K562 (cell line): ENCODE results near the gene TPO. TPM values are rescaled to one million over a fixed set of nuclear protein-coding genes. Genes with fewer than 3 reads are reported as not detected.
A peak's percentile ranks its signal among the peaks of the same experiment; 100 is the strongest.

ENCODE experiments used
- ATAC-seq: fragments of 200-7000 bp; cut with Tn5 transposase; 3 replicates; pipeline ENCODE4 v1.9.1; 2020; ENCODE audit warnings: moderate library complexity
- BruUV-seq: library from RNA; stranded (reverse); fragments of 400-500 nt; replicated peaks from 2 replicates; lab custom pipeline; 2021; lab: Mats Ljungman, UMichigan
- CTCF ChIA-PET: fragments of 300-600 bp; formaldehyde crosslinking; extraction: SDS; loops from one replicate; lab custom pipeline; 2021; ENCODE audit warnings: low intra/inter-chr PET ratio; lab: Yijun Ruan, JAX
- POLR2A ChIA-PET: fragments of 300-600, 350-650 bp; sonication (Branson Sonifier 250); formaldehyde crosslinking; extraction: SDS; loops from one replicate; lab custom pipeline; 2021; ENCODE audit warnings: antibody characterized with exemption, inconsistent platforms; lab: Yijun Ruan, JAX
- DNase-seq, 4 experiments: peaks; one replicate each; pipeline versions ENCODE4 v3.0.0 to v3.0.0-alpha.2; 2011 to 2018; ENCODE audit warnings: low spot score in 3 of 4, mixed read lengths in 3 of 4; ENCODE audit errors: extremely low read depth in 1 of 4
- FAIRE-seq: peaks from 2 replicates; lab custom pipeline; 2011; peaks lifted over from hg19 to GRCh38; lab: Jason Lieb, UNC
- H2AFZ ChIP-seq: 2 replicates; pipeline ENCODE4 v1.6.0; 2011; ENCODE audit warnings: low read depth, low read length, control low read depth, inconsistent platforms
- H3K27ac ChIP-seq: fragments of 200-600 bp; 3 replicates; pipeline ENCODE4 v1.8.0; 2011; ENCODE audit warnings: low read depth, mild to moderate bottlenecking, control low read depth, inconsistent platforms, low read length, moderate library complexity, mixed read lengths; ENCODE audit errors: extremely low read depth
- H3K27me3 ChIP-seq, 2 experiments: fragments of 300-600 bp in 1 of 2; 2 replicates in 1 of 2; 3 replicates in 1 of 2; pipeline versions ENCODE4 v1.6.0 to v1.8.0; 2011; ENCODE audit warnings: inconsistent platforms in 2 of 2, low read length in 2 of 2, mild to moderate bottlenecking in 1 of 2, mixed read lengths in 1 of 2, moderate library complexity in 1 of 2; ENCODE audit not compliant: control insufficient read depth in 2 of 2, insufficient read depth in 2 of 2
- H3K36me3 ChIP-seq: fragments of 300-600 bp; 3 replicates; pipeline ENCODE4 v1.8.0; 2011; ENCODE audit warnings: mild to moderate bottlenecking, low read length, inconsistent platforms; ENCODE audit not compliant: control insufficient read depth, insufficient read depth
- H3K4me1 ChIP-seq, 2 experiments: fragments of 200-600 bp in 1 of 2; replicated peaks in 1 of 2; 2 replicates in 1 of 2; 3 replicates in 1 of 2; pipeline versions ENCODE4 v1.5.1 to v1.8.0; 2011; ENCODE audit warnings: inconsistent platforms in 2 of 2, low read length in 2 of 2, mild to moderate bottlenecking in 1 of 2, mixed read lengths in 1 of 2, moderate library complexity in 1 of 2; ENCODE audit not compliant: control insufficient read depth in 2 of 2, insufficient read depth in 2 of 2
- H3K4me2 ChIP-seq: 2 replicates; pipeline ENCODE4 v1.6.1; 2011; ENCODE audit warnings: low read length, control low read depth, inconsistent platforms, mixed read lengths; ENCODE audit not compliant: insufficient read depth
- H3K4me3 ChIP-seq: fragments of 200-600 bp; sonication (generic), shearing (Covaris generic); 2 replicates; pipeline ENCODE4 v1.5.1; 2016; ENCODE audit warnings: control low read depth, inconsistent platforms
- H3K79me2 ChIP-seq: fragments of 200-600 bp; 3 replicates; pipeline ENCODE4 v1.8.0; 2011; ENCODE audit warnings: low read length, inconsistent platforms; ENCODE audit not compliant: control insufficient read depth, insufficient read depth
- H3K9ac ChIP-seq, 2 experiments: 2 replicates each; pipeline versions ENCODE4 v1.6.0 to v1.6.1; 2011; ENCODE audit warnings: low read depth in 2 of 2, low read length in 2 of 2, control low read depth in 1 of 2, inconsistent platforms in 1 of 2, mild to moderate bottlenecking in 1 of 2, mixed read lengths in 1 of 2; ENCODE audit not compliant: insufficient read depth in 1 of 2
- H3K9me1 ChIP-seq: one replicate; pipeline ENCODE4 v1.6.0; 2011; ENCODE audit warnings: inconsistent platforms, mild to moderate bottlenecking, low read length, moderate library complexity; ENCODE audit not compliant: control insufficient read depth, insufficient read depth
- H3K9me3 ChIP-seq: replicated peaks from 2 replicates; pipeline ENCODE4 v1.5.1; 2011; ENCODE audit warnings: low read depth, low read length, inconsistent platforms; ENCODE audit not compliant: control insufficient read depth, insufficient read depth
- H4K20me1 ChIP-seq: replicated peaks from 2 replicates; pipeline ENCODE4 v1.6.1; 2011; ENCODE audit warnings: low read length, inconsistent platforms, mixed read lengths; ENCODE audit not compliant: control insufficient read depth, insufficient read depth
- KLF13 ChIP-seq: fragments of 450-650 bp; IDR thresholded peaks from 2 replicates; pipeline ENCODE4 v1.6.1; 2016; ENCODE audit warnings: missing genetic modification characterization, low read depth, mild to moderate bottlenecking, missing compliant biosample characterization, moderate library complexity, borderline replicate concordance
- SREBF1 ChIP-seq: fragments of 150-350 bp; IDR thresholded peaks from 2 replicates; pipeline ENCODE4 v1.6.1; 2014; ENCODE audit warnings: antibody characterized with exemption, low read depth, low read length, borderline replicate concordance
- WGBS: fragments of 100-300 bp; shearing (Covaris generic); methylation state at CpG from one replicate; pipeline ENCODE4 v1.1.6; 2016; ENCODE audit warnings: low coverage, mixed read lengths; ENCODE audit not compliant: insufficient coverage; ENCODE audit errors: missing lambda C conversion rate; 5-methylcytosine and 5-hydroxymethylcytosine counted together
- in situ Hi-C: fragments of 300-500 bp; cut with MboI; formaldehyde crosslinking; loops from 4 replicates; pipeline ENCODE4 v1.15.0; 2018; ENCODE audit warnings: inconsistent platforms, mixed read lengths
- intact Hi-C: fragments of 100-400 bp; cut with micrococcal nuclease; formaldehyde crosslinking; loops from 2 replicates; pipeline ENCODE4 v1.14.2; 2022
- polyA plus RNA-seq, 8 experiments: library from polyadenylated mRNA; depleted of rRNA in 4 of 8; stranded (reverse) in 5 of 8; unstranded in 3 of 8; fragments of >200 nt; fragmentation: Nextera tagmentation in 2 of 8; fragmentation: Illumina TruSeq in 1 of 8; extraction: Ambion mirVana in 2 of 8; extraction: Trizol in 1 of 8; gene quantifications; 2 replicates each; pipeline versions ENCODE4 v1.2.1 to v1.2.3, GENCODE V29; 2011 to 2014; ENCODE audit warnings: inconsistent platforms in 1 of 8, missing spikeins in 1 of 8
- total RNA-seq, 7 experiments: library from RNA; depleted of rRNA in 6 of 7; stranded (reverse); fragments of >200 nt in 6 of 7; fragmentation: Illumina TruSeq in 2 of 7; extraction: Trizol in 2 of 7; gene quantifications; 2 replicates each; pipeline versions ENCODE4 v1.2.1 to v1.2.3, GENCODE V29; 2011 to 2021; ENCODE audit warnings: low replicate concordance in 1 of 7
- TF ChIP-seq, protein P1 (sequence below): fragments of 450-650 bp; formaldehyde crosslinking; IDR thresholded peaks from 2 replicates; pipeline ENCODE4 v1.4.0; 2020; ENCODE audit warnings: mild to moderate bottlenecking, mixed read lengths

Gene TPO
- total and polyA plus RNA-seq, 9 of the 15 experiments (the other 6 are each of a cell fraction or from before 2014, with no cell fraction given) = not detected

DNA sequence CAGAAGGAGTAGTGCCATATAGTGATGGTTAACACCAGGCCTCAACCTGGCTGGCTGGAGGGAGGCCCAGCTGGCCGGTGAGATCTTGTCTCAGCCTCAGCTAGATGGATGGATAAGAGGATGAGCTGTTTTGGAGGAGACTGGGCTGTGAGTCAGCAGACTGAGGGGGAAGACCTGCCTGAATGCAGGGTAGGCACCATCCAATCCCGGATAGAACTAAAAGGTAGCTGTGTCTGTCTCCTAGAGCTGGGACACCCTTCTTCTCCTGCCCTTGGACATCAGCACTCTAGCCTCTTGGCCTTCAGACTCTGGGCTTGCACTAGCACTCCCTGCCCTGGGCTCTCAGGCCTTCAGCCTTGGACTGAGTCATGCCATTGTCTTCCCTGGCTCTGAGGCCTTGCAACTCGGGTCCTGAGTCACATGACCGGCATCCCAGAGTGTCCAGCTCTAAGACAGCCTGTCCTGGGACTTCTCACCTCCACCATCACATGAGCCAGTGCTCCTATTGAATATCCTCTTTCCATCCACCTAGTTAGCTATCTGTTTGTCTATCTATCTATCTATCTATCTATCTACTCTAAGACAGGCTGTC, 131.3 kb downstream of the TPO start:
- Histone ChIP-seq H2AFZ (no peak overlapping the region), H3K27ac (no peak overlapping the region), H3K9ac (no peak overlapping the region), H3K36me3 (no peaks in the 10 kb centered on the region), H3K4me2 (no peak overlapping the region), H3K27me3 (peaks cover 2 to 32% of the 10 kb centered on the region in 2 experiments; a peak in 3 of 5 replicates), H4K20me1 (no peaks in the 10 kb centered on the region; the same call in 1 of the 2 replicates), H3K9me3 (no peaks in the 10 kb centered on the region), H3K4me1 (no peaks in the 10 kb centered on the region; a peak in 1 of 5 replicates), H3K9me1 (no peaks in the 10 kb centered on the region), H3K79me2 (no peaks in the 10 kb centered on the region), H3K4me3 (no peak overlapping the region)
- BruUV-seq = no TSS peak
- ChIA-PET POLR2A (no interaction called here), CTCF (interaction anchor here (0.7 kb wide), 1 partner anchor 187 kb away, joined by 3 read pairs; no protein-coding TSS in a partner anchor)
- WGBS = 2% methylated on average over 3 of the region's 4 CpGs
- FAIRE-seq (no peak), ATAC-seq (no peak), DNase-seq (no peak)
- intact Hi-C loops = loop anchor here (5.0 to 10.0 kb wide), 3 partner anchors 310 to 832 kb away; partner anchors contain the start of gene SNTG2
- no peak for TF ChIP-seq SREBF1
- TF ChIP-seq, protein P1, sequence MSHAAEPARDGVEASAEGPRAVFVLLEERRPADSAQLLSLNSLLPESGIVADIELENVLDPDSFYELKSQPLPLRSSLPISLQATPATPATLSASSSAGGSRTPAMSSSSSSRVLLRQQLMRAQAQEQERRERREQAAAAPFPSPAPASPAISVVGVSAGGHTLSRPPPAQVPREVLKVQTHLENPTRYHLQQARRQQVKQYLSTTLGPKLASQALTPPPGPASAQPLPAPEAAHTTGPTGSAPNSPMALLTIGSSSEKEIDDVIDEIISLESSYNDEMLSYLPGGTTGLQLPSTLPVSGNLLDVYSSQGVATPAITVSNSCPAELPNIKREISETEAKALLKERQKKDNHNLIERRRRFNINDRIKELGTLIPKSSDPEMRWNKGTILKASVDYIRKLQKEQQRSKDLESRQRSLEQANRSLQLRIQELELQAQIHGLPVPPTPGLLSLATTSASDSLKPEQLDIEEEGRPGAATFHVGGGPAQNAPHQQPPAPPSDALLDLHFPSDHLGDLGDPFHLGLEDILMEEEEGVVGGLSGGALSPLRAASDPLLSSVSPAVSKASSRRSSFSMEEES = 0 out of 2 replicates have a peak, but pooled peaks have one; percentile 3
- no peak for TF ChIP-seq KLF13 (tag)
- in situ Hi-C loops = loop anchor here (25.0 kb wide), 1 partner anchor 832 kb away; no protein-coding TSS in a partner anchor
